HepG2 (cell line): ENCODE results near the gene FAAP20.

Source experiments
- FOXM1 ChIP-seq: sonication (generic); formaldehyde crosslinking; IDR thresholded peaks from 2 replicates; pipeline ENCODE4 v1.5.0; 2020; ENCODE audit warnings: missing genetic modification reagents
- HIVEP1 ChIP-seq: sonication (generic); formaldehyde crosslinking; IDR thresholded peaks from 2 replicates; pipeline ENCODE4 v1.4.0; 2020; ENCODE audit warnings: mild to moderate bottlenecking, missing genetic modification reagents
- POLR2A ChIP-seq, 2 experiments: IDR thresholded peaks; 2 replicates each; pipeline ENCODE4 v1.6.1; 2011; ENCODE audit warnings: low read depth in 2 of 2, low read length in 2 of 2, mild to moderate bottlenecking in 1 of 2, moderate library complexity in 1 of 2; ENCODE audit not compliant: insufficient read depth in 1 of 2
- SAFB2 ChIP-seq: sonication (generic); formaldehyde crosslinking; IDR thresholded peaks from 2 replicates; pipeline ENCODE4 v1.5.1; 2020; ENCODE audit warnings: missing genetic modification reagents, low read depth, mild to moderate bottlenecking, borderline replicate concordance
- SP1 ChIP-seq, 2 experiments: fragments of 450-650 bp in 1 of 2; sonication (generic) in 1 of 2; formaldehyde crosslinking in 1 of 2; IDR thresholded peaks; 2 replicates each; pipeline versions ENCODE4 v1.4.0 to v1.6.1; 2016 to 2020; ENCODE audit warnings: missing genetic modification reagents in 1 of 2
- STAG1 ChIP-seq: sonication (generic); formaldehyde crosslinking; IDR thresholded peaks from 2 replicates; pipeline ENCODE4 v1.4.0; 2020; ENCODE audit warnings: missing genetic modification reagents
- U2AF1 ChIP-seq: fragments of 200-400 bp; formaldehyde crosslinking; optimal IDR thresholded peaks from 2 replicates; pipeline ENCODE3; 2017; ENCODE audit warnings: mild to moderate bottlenecking, low read depth, low read length
- ZNF143 ChIP-seq: sonication (generic); formaldehyde crosslinking; IDR thresholded peaks from 2 replicates; pipeline ENCODE4 v1.4.0; 2020; ENCODE audit warnings: missing genetic modification reagents

DNA sequence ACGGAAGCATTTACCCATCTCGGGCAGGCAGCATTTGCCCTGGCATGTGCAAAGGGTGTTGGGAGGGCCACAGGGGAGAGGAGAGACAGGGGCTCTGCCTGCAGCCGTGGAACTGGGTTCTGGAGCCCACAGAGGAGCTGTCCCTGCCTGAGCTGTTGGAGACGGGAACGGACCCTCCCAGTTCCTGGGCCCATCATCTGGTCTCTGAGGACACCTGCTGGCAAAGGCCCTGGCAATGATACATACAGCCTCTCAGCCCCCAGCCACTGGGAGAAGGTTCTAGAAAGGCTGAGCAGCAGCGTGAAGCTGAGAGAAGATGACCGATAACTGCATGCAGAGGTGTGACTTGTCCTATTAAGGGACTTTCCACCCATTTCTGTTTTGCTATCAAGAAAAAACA lies 31.4 kb downstream of the FAAP20 start:
- TF ChIP-seq SP1 (IDR thresholded peaks at IDR 0.05) (no peak), SP1 (CRISPR knock-in tag; IDR thresholded peaks at IDR 0.05) (no peak), HIVEP1 (no peak), POLR2A (IDR thresholded peaks at IDR 0.05; ENCODE audit: insufficient read depth in 1 of 2, low read depth in 2 of 2, low read length in 2 of 2) (no peak), U2AF1 (no peak), FOXM1 (CRISPR knock-in tag) (no peak), SAFB2 (CRISPR knock-in tag) (no peak), STAG1 (CRISPR knock-in tag) (peak; percentile 50), ZNF143 (CRISPR knock-in tag) (no peak)
